ENCODE results near the gene OR2H1.

GRCh38 chr6:29466241-29466640 lies 9.3 kb downstream of the OR2H1 start:
- no peak for TF ChIP-seq EZH2 (IDR thresholded peaks at IDR 0.05; ENCODE audit: insufficient read depth, poor library complexity, severe bottlenecking)
- TF ChIP-seq EZH2phosphoT487 (IDR thresholded peaks at IDR 0.05; ENCODE audit: insufficient read depth, low read depth), result no peak
